HUES6 (cell line): ENCODE results near the gene COL13A1.

Experiments
- H3K27ac ChIP-seq: 2 replicates; pipeline ENCODE4 v1.7.0; 2013; ENCODE audit warnings: low read depth, mild to moderate bottlenecking, low read length, inconsistent platforms
- H3K27me3 ChIP-seq: 2 replicates; pipeline ENCODE4 v1.6.1; 2013; ENCODE audit warnings: low read length; ENCODE audit not compliant: control insufficient read depth, insufficient read depth
- H3K36me3 ChIP-seq: 2 replicates; pipeline ENCODE4 v1.6.1; 2013; ENCODE audit warnings: low read length; ENCODE audit not compliant: control insufficient read depth, insufficient read depth
- H3K4me1 ChIP-seq: 2 replicates; pipeline ENCODE4 v1.6.1; 2013; ENCODE audit warnings: low read length; ENCODE audit not compliant: control insufficient read depth, insufficient read depth
- H3K4me3 ChIP-seq: 2 replicates; pipeline ENCODE4 v1.5.1; 2013; ENCODE audit warnings: low read depth, low read length
- H3K9ac ChIP-seq: one replicate; pipeline ENCODE4 v1.6.1; 2013; ENCODE audit warnings: mild to moderate bottlenecking, low read length
- H3K9me3 ChIP-seq: 2 replicates; pipeline ENCODE4 v1.6.1; 2013; ENCODE audit warnings: low read depth, low read length; ENCODE audit not compliant: control insufficient read depth, insufficient read depth

The COL13A1 gene

DNA sequence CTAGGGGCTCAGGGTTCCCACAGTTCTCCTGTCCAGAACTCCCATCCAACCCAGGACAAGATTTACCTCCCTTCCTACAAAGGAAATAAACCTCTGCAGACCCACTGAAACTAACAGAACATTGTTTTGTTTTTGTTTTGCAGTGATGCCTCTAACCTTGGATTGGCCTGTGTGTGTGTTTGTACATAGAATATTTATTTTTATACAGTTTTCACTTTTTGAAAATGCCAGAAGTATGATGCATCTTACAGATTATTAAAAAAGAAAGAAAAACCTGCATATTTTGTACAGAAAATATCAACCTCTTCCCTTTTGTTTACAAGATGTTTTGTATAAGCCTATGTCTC lies 156.8 kb downstream of the COL13A1 start:
- H3K9ac ChIP-seq, result no peak overlapping the region
- no peaks in the 10 kb centered on the region for H3K27me3 ChIP-seq
- no peaks in the 10 kb centered on the region for H3K9me3 ChIP-seq
- H3K4me3 ChIP-seq, result no peak overlapping the region
- no peak overlapping the region for H3K27ac ChIP-seq
- H3K36me3 ChIP-seq, result peaks cover 4% of the 10 kb centered on the region; the same call in 1 of the 2 replicates
- H3K4me1 ChIP-seq, result peaks cover 13% of the 10 kb centered on the region; the same call in 1 of the 2 replicates

DNA sequence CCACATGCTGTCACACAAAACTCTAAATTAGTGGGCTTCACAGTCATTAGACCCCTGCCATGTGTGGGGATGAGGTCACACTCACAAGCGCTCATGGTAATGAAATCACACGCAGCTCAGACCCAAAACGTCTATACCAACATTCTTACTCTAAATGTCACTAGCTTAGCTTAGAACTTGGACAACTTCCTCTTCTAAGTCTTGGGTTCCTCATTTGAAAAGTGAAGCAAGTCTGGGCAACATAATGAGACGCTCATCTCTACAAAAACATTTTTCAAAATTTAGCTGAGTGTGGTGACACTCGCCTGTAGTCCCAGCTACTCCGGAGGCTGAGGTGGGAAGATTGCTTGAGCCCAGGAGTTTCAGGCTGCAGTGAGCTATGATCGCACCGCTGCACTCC lies 158.2 kb downstream of the COL13A1 start:
- H3K9ac ChIP-seq, result no peak overlapping the region
- H3K9me3 ChIP-seq, result no peaks in the 10 kb centered on the region
- H3K27me3 ChIP-seq, result no peaks in the 10 kb centered on the region
- H3K27ac ChIP-seq, result no peak overlapping the region
- no peak overlapping the region for H3K4me3 ChIP-seq
- H3K36me3 ChIP-seq, result peaks cover 4% of the 10 kb centered on the region; the same call in 1 of the 2 replicates
- H3K4me1 ChIP-seq, result peaks cover 17% of the 10 kb centered on the region; the same call in 1 of the 2 replicates

DNA sequence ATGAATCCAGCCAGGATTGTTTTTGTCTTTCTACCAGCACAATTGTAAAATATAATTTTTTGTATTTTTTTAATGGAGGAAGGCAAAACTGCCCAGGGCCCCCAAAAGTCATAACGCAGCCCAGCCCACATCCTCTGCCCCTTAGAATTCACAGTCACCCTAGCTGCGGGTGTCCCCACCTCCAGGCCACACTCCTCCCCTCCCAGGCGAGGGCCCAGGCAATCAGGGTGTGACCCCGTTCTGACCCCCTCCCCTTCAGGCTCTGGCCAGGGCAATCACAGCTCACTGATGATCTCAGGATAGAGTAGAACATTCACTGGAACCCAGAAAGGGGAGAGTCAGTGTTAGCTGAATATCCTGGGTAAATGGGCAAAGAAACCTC lies 158.9 kb downstream of the COL13A1 start:
- Histone ChIP-seq H3K4me3 (no peak overlapping the region), H3K9me3 (no peaks in the 10 kb centered on the region), H3K4me1 (peaks cover 17% of the 10 kb centered on the region; the same call in 1 of the 2 replicates), H3K27me3 (peaks cover 1% of the 10 kb centered on the region; the same call in 1 of the 2 replicates), H3K27ac (no peak overlapping the region), H3K9ac (no peak overlapping the region), H3K36me3 (peaks cover 4% of the 10 kb centered on the region; the same call in 1 of the 2 replicates)

DNA sequence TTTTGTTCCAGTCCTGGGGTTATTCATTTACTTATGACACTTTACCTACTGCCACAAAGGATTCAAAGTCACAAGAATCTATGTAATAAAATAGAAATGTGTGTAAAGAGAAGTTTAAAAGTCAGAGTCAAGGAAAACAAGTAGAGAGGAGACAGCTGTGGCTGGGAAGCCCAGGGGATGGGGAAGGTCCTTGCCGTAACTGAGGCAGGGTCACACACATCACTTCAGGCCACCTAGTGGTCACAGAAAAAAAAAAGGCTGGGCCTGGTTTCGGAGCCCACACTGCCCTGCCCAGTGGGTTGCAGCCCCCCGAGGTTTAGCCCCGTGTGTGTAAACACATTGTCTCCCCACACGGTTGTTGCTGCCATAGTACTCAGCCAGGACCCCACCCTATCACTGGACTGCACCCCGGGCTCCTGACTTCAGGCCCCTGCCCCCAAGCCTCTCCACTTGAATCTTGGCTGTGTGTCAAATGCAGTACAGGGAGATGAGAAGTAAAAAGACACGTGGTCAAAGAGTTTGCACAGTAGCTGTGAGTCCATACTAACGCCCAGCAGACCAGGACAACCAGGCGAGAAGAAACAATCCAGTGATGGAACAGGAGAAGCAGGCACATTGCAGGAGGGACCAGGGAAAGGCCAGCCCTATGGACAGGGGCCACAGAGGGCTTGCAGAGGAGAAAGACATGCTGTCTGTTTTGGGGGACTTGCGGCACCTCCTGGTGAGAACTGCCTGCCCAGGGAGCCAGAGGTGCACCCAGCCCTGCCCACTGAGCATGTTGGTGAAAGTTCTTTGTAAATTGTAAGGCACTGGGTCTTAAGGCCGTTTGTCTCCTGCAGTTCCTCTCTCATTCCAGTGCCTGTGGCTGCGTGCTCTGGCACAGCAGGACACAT lies 159.5 kb downstream of the COL13A1 start:
- peaks cover 6% of the 10 kb centered on the region; the same call in 1 of the 2 replicates for H3K27me3 ChIP-seq
- no peak overlapping the region for H3K4me3 ChIP-seq
- peaks cover 4% of the 10 kb centered on the region; the same call in 1 of the 2 replicates for H3K36me3 ChIP-seq
- no peaks in the 10 kb centered on the region for H3K9me3 ChIP-seq
- no peak overlapping the region for H3K9ac ChIP-seq
- H3K27ac ChIP-seq, result no peak overlapping the region
- H3K4me1 ChIP-seq, result peaks cover 17% of the 10 kb centered on the region; the same call in 1 of the 2 replicates

DNA sequence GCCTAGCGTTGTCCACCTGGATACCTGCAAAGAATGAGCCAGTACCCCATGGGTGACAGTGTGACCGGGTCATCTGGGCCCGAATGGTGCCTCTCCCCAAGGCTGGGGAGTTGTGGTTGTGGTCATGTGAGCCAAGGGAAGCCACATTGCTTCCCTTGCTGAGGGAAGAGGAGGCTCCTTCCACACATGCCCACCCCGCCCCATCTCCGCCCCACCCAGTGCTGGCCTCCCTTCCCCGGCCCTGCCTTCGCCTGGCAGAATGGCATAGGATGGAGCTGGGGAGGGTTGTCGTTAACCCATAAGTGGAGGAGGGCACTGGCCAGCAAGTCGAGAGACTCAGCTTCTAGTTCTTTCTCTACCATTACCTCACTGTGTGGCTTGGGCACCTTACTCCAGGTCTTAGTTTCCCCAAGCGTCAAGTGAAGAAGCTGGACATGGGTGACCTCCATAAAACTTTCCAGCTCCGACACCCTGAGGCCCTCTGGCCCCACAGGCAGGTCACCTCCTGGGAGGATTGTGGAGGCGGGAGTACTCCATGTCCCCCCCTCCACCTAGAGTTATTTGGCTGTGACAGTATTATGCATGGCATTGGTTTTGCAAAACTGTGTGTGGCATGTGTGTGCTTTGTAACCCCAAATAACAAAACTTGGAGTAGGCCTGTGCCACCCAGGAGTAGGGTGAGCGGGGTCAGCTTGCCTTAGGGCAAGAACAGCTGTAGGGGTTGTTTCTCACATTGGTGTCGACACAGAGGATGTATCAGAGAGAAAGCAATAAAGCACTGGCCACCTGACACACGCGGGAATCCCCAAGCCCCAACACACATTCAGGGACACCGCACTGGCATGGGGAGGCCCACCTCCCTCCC lies 160.4 kb downstream of the COL13A1 start:
- Histone ChIP-seq H3K27me3 (peaks cover 6% of the 10 kb centered on the region; the same call in 1 of the 2 replicates), H3K9ac (no peak overlapping the region), H3K27ac (no peak overlapping the region)

DNA sequence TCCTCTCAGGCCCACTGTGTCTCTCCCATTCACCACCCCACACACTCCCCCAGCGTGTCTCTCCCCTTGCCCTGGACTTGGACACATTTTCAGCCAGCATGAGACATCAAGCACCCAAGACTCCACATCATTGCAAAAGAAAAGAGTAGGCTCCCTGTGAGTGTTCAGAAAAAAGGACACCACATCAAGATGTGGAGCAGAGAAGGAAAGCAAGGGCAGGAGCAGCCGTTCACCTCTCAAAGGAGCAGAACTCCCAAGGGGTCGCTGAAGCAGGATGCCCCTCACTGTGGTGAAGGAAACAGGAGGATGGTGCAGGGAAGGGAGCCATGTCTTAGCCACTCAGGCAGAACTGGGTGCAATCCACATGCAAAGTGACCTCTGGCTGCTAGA lies 161.0 kb downstream of the COL13A1 start:
- Histone ChIP-seq H3K4me1 (peaks cover 17% of the 10 kb centered on the region; the same call in 1 of the 2 replicates), H3K4me3 (no peak overlapping the region), H3K27ac (no peak overlapping the region), H3K27me3 (peaks cover 6% of the 10 kb centered on the region; the same call in 1 of the 2 replicates), H3K9me3 (no peaks in the 10 kb centered on the region), H3K36me3 (no peaks in the 10 kb centered on the region), H3K9ac (no peak overlapping the region)

More for the DNA sequence above, 160.4 kb downstream of the COL13A1 start:
- Histone ChIP-seq H3K9me3 (no peaks in the 10 kb centered on the region), H3K4me1 (peaks cover 17% of the 10 kb centered on the region; the same call in 1 of the 2 replicates), H3K36me3 (peaks cover 2% of the 10 kb centered on the region; the same call in 1 of the 2 replicates), H3K4me3 (no peak overlapping the region)

DNA sequence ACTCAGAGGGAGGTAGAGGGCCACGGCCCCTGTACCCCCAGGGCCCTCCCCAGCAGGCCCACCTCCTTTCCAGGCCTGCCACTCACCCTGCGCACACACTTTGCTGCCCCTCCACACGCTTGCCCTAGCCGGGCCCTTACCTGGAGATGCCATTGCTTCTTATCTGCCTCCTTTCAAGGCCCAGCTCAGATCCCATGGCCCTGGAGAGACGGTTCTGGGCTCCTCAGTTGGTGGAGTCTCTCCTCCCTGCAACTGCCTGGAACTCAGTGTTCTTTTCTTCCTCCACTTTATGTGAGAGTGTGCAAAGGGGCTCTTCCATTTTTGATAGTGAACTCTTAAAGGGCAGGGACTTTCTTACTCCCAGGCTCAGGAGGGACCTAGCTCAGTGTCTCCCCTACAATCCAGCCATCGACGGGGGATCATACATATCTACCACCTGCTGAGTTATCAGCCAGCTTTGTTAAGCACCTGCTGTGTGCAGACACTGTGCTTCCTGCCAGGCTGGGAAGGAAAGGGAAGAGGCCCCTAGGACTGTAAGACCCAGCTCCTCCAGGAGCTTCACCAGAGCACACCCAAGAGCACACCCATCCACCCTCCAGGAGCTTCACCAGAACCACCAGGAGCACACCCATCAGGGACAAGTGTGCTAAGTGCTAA lies 161.6 kb downstream of the COL13A1 start:
- no peak overlapping the region for H3K27ac ChIP-seq

DNA sequence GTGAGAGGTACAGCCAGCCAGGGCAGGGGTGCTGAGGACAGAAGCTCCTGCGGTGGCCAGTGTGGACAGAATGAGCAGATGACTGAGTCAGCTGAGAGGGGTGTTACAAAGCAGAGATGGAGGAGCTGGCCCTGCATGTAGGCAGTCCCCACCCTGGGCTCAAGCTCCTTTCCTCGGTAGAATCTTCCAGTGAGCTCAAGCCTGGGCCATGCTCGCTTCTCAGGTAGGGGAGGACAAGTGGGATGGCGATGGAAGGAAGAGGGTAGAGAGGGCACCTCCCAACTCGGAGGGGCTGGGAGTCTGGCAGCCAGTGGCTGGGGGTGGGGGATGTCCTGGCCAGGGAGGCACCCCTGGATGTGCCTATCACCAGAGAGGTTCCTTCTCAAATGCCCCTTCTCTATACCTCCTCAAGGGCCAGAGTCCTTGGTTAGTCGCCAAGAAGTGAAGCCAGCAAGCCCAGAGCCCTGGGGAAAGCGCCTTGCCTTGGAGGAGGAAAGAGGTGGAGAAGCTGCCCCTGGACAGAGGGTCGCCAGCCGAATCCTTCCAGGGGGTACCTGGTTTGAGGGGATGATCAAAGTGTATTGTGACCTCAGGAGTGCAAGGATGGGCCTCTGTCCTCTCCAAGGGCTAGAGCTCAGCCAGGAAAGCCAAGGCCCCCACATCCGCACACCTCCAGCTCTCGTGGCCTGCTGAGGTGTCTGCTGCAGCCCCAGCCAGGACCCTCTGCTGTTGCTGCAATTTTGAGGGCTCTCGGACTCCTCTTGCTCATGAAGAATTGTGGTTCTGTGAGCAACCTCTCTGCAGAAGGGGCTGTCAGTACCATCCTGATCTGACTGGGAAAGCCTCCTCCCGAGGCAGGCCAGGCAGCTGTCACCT lies 162.4 kb downstream of the COL13A1 start:
- Histone ChIP-seq H3K36me3 (no peaks in the 10 kb centered on the region), H3K4me3 (no peak overlapping the region), H3K4me1 (peaks cover 18% of the 10 kb centered on the region; the same call in 1 of the 2 replicates), H3K27ac (no peak overlapping the region), H3K9me3 (no peaks in the 10 kb centered on the region), H3K27me3 (peaks cover 6% of the 10 kb centered on the region; the same call in 1 of the 2 replicates), H3K9ac (no peak overlapping the region)

More for the DNA sequence above, 161.6 kb downstream of the COL13A1 start:
- no peaks in the 10 kb centered on the region for H3K9me3 ChIP-seq
- no peaks in the 10 kb centered on the region for H3K36me3 ChIP-seq
- H3K9ac ChIP-seq, result no peak overlapping the region
- peaks cover 6% of the 10 kb centered on the region; the same call in 1 of the 2 replicates for H3K27me3 ChIP-seq
- peaks cover 17% of the 10 kb centered on the region; the same call in 1 of the 2 replicates for H3K4me1 ChIP-seq
- no peak overlapping the region for H3K4me3 ChIP-seq

DNA sequence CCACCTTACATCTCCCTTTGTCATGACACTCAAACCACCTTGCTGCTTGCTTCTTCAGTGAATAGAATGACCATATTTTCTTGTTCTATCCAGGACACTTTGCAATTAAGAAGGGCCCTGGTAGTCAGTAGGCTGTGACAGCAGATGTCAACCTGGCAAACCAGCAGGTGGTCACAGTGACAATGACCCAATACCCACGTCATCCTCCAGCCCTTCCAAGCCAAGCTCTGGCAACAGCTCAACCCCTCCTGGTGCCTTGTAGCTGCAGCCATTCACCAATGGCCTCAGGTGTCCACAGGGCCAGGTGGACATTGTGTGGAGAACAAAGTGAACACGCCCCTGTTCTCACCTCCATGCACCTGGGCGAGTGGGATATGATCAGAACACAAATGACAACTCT lies 163.4 kb downstream of the COL13A1 start:
- Histone ChIP-seq H3K27ac (no peak overlapping the region), H3K9me3 (no peaks in the 10 kb centered on the region), H3K36me3 (no peaks in the 10 kb centered on the region), H3K9ac (no peak overlapping the region), H3K4me1 (peaks cover 20% of the 10 kb centered on the region; the same call in 1 of the 2 replicates), H3K27me3 (peaks cover 6% of the 10 kb centered on the region; the same call in 1 of the 2 replicates), H3K4me3 (no peak overlapping the region)
